CD4-positive, alpha-beta T cell treated with Interleukin-17A for 4 hours (primary cell): ENCODE measurements around the gene ATP11A.

Experiments
- DNase-seq: peaks from one replicate; pipeline ENCODE4 v3.0.0-alpha.2; 2020; ENCODE audit warnings: mixed read lengths

The ATP11A gene

GRCh38 chr13:112744168-112745021, 54.6 kb downstream of the ATP11A start:
- no peak for DNase-seq

DNA sequence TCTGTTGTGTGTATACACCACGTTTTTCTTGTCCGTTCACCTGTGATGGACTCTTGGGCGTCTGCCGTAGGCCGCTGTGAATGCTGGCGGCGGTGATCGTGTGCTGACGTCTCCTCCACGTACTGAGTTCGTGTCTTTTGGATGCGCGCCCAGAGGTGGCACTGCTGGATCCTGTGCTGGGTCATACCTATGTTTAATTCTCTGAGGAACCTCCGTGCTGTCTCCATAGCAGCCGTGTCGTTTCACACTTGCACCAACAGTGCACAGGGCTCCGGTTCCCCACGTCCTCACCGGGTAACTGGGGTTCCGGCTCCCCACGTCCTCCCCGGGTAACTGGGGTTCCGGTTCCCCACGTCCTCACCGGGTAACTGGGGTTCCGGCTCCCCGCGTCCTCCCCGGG, 56.2 kb downstream of the ATP11A start:
- no peak for DNase-seq

- DNase-seq = no peak
Measured at GRCh38 chr13:112747256-112747655, 57.4 kb downstream of the ATP11A start.

- no peak for DNase-seq
Measured at GRCh38 chr13:112748947-112749735, 59.3 kb downstream of the ATP11A start.

GRCh38 chr13:112750570-112750969, 60.7 kb downstream of the ATP11A start:
- no peak for DNase-seq

- DNase-seq = no peak
Measured at GRCh38 chr13:112751617-112752016, 61.8 kb downstream of the ATP11A start.

DNA sequence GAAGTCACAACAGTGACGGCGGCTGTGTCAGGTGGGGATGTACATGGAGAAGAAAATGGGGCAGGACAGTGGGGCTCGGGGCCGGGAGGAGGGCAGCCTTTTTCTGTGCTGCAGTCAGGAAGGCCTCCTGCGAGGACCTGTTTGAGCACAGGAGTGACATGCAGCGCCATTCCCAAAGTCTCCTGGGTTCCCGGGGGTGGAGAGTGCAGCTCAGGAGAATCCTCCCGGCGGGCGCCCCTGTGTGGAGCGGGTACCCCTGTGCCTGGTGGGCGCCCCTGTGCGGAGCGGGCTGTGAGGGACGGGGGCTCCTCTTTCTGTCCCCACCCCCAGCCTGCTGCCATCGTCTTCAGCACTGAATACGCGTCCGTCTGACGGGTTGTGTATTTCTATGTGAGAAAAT, 62.4 kb downstream of the ATP11A start:
- DNase-seq = no peak

GRCh38 chr13:112752711-112753541, 63.1 kb downstream of the ATP11A start:
- peak; percentile 52 for DNase-seq

- no peak for DNase-seq
Measured at GRCh38 chr13:112753833-112754232, 64.0 kb downstream of the ATP11A start.

- DNase-seq = no peak
Measured at GRCh38 chr13:112754281-112755025, 64.6 kb downstream of the ATP11A start.

DNA sequence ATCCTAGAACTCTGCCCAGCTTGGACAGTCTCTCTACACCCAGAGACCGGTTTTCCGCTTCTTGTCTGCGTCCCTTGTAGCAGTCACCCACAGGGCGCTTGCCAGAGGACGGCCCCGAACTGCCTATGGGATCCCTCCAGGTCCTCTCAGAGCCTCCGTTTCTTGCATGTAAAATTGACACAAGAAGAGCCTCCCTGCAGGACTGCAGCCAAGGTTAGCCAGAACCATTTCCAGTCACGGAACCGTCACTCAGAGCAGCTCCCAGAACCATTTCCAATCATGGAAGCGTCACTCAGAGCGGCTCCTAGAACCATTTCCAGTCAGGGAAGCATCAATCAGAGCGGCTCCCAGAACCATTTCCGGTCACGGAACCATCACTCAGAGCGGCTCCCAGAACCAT, 65.5 kb downstream of the ATP11A start:
- DNase-seq = no peak

GRCh38 chr13:112756081-112756480, 66.2 kb downstream of the ATP11A start:
- DNase-seq = no peak

GRCh38 chr13:112756511-112756966, 66.7 kb downstream of the ATP11A start:
- no peak for DNase-seq

- no peak for DNase-seq
Measured at GRCh38 chr13:112756967-112757758, 67.3 kb downstream of the ATP11A start.

DNA sequence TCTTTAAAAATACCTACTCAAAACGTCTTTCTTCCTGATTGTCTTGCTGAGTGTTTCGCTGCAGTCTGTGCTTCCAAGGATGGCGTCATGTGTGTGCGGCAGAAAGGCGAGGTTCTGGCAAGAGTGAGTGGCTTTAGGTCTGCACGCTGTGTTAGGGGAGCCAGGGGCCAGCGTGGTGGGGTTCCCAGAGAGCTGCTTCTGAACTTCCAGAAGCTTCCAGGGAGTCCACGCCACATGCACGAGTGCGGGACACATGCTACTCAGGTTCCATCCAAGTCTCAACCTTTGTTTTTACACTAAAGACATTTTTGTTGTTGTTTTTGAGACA, 67.9 kb downstream of the ATP11A start:
- no peak for DNase-seq

DNA sequence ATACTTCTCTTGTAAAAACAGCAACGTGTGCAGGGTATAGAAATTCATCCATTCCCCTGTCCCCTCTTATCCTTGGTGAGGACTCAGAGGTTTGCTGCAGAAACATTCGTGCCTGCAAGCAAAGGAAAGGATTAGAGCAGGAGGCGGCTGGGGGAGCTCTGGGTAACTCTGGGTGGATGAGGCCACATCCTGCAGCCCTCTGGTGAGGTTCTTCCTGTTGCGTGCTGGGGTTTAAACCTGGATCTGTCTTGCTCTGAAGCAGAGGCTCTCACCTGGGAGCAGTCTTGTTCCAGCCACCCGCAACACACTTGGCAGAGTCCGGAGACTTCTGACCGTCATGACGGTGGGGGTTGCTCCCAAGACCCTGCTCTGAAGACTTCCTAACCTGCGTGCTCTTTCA, 69.2 kb downstream of the ATP11A start:
- peak; percentile 39 for DNase-seq

GRCh38 chr13:112759827-112760226, 70.0 kb downstream of the ATP11A start:
- DNase-seq = no peak

GRCh38 chr13:112760435-112760834, 70.6 kb downstream of the ATP11A start:
- DNase-seq = no peak

DNA sequence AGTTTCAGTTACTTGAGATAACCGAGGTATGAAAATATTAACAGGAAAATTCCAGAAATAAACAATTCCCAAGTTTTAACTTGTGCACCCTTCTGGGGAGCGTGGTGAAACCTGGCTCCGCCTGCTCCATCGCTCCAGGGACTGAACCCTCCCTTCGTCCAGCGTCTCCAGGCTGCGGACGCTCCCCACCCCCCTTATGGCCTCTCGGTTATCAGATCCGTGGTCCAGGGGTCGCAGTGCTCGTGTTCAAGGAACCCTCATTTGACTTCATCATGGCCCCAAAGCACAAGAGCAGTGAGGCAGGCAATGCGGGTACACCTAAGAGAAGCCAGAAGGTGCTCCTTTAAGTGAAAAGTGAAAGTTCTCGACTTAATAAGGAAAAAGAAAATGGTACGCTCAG, 71.1 kb downstream of the ATP11A start:
- no peak for DNase-seq

DNA sequence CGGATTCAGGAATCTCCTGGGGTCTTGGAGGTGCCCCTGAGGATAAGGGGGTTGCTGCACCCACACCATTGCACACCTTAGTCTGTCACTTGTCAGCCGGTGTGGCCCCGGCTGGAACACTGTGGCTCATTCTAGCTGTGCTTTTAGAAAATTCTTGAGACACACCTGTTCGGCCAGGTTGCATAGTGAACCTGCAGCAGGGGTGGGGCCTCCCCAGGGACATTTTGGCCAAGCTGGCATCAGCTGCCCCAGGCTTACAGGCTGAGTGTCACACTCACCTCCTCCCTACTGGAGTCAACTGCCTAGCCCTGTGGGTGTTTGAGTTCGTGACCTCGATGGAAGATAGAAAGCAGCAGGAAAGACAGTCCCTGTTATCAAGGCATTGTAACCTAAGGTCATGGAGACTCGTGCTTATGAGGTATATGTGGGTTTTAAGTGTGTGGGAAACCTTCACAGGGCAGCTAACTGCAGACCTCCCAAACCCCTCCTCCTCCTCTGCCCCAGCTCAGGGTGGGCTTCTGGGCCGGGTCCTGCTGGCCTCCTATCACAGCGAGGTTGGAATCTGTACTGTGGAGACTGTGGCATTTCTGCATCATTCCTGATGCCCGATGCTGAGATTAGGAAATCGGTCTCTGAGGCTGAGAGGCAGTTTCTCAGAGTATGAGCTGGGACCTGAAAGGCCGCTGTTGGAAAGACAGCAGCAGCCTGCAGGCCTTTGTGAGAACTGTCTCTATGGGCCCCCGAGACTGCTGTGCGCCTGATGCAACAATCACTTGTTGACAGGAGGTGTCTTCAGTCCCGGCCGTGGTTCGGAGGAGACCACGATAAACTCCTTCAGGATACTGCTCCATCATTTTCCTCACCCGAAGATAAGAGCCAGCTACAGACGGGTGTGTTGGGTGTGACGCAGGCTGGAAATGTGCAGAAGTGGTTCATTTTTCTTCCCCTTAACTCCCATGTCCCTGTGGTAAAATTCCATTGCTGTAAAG, 72.2 kb downstream of the ATP11A start:
- DNase-seq = no peak
